PC-9 (cell line): Measurements from ENCODE around the gene PLB1.

Experiments used
- EZH2 ChIP-seq: fragments of 200-600 bp; sonication (generic); IDR thresholded peaks from 2 replicates; pipeline ENCODE4 v1.8.0; 2017; ENCODE audit warnings: antibody characterized with exemption, low read depth
- TF ChIP-seq, protein P1 (sequence below): fragments of 200-600 bp; sonication (generic); conservative IDR thresholded peaks from 2 replicates; pipeline ENCODE4 v1.6.1; 2017; ENCODE audit warnings: mixed run types, antibody characterized with exemption, mild to moderate bottlenecking, moderate library complexity

DNA sequence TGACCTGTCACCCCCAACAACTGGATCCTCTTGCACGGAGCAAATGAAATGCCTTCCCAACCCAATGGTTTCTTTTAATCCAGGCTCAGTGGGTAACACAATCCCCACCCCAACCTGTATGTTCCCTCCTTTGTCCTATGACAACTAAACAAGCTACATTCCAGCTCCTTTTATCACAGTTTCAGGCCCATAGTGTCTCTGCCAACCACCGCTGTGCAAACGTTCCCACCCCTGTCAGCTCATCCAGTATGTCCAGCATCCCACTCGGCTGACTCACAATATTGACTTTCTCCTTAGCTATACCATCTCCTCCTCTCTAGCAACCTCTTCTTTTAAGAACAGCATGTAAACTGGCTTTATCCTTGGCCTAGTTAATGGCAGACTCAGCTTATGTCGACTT lies 137.9 kb downstream of the PLB1 start:
- TF ChIP-seq, protein P1, sequence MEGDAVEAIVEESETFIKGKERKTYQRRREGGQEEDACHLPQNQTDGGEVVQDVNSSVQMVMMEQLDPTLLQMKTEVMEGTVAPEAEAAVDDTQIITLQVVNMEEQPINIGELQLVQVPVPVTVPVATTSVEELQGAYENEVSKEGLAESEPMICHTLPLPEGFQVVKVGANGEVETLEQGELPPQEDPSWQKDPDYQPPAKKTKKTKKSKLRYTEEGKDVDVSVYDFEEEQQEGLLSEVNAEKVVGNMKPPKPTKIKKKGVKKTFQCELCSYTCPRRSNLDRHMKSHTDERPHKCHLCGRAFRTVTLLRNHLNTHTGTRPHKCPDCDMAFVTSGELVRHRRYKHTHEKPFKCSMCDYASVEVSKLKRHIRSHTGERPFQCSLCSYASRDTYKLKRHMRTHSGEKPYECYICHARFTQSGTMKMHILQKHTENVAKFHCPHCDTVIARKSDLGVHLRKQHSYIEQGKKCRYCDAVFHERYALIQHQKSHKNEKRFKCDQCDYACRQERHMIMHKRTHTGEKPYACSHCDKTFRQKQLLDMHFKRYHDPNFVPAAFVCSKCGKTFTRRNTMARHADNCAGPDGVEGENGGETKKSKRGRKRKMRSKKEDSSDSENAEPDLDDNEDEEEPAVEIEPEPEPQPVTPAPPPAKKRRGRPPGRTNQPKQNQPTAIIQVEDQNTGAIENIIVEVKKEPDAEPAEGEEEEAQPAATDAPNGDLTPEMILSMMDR = no peak
- TF ChIP-seq EZH2 = no peak
